ENCODE data around the gene PHKG2.

Gene PHKG2

DNA sequence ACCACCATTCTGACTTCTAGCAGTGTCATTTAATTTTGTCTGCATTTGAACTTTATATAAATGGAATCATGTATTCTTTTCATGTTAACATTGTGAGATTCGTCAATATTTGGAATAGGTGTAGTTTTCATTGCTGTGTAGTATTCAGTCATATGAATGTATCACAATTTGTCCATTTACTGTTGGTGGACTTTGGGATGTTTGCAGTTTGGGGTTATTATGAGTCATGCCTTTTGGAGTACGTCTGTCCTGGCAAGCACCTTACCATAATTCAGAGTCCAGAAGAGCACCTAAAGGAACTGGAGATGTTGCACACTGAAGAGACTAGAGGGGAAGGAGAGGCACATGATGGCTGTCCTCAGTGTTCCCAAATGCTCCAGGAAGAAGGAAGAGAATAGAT, 3.1 kb upstream of the PHKG2 start:
- Histone ChIP-seq H3K36me3 (ENCODE audit: control insufficient read depth, insufficient read depth, low read length) (peaks cover 54% of the 10 kb centered on the region), H3K4me1 (ENCODE audit: control insufficient read depth, insufficient read depth, low read length, poor library complexity, severe bottlenecking) (peaks cover 30% of the 10 kb centered on the region), H3K4me3 (ENCODE audit: extremely low read depth, insufficient read depth, low read length, poor library complexity, severe bottlenecking) (no peak overlapping the region), H3K9me3 (ENCODE audit: control insufficient read depth, low read length) (no peaks in the 10 kb centered on the region), H3K27ac (ENCODE audit: low read depth, low read length, severe bottlenecking) (no peak overlapping the region)
- 100% methylated on average over 1 of the region's 2 CpGs; no CpG with 5 or more reads in 1 of the 2 experiments for WGBS, 2 experiments (ENCODE audit: insufficient coverage in 2 of 2)

DNA sequence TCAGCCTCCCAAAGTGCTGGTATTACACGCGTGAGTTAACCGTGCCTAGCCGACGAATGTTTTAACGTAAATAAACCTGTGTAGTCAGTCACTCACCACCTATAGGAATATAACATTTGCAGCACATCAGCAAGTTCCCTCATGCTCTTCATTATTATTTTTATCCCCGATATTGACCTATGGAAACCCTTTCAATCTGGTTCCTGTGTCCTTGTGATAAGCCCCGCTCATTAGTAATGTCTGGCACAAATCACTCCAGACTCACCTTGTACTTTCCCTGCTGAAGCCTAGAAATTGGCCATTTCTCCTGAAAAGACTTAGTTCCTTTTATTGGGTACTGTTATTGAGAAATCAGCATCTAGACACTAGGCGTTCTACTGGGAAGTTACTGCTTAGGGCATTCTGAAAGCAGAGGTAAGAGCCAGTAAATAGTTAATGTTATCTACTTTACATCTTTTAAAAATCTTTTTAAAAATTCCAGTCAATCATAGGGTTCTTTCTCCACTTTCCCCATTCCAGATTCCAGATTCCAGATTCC, 1.5 kb upstream of the PHKG2 start:
- Histone ChIP-seq H3K36me3 (ENCODE audit: control insufficient read depth, insufficient read depth, low read length) (peaks cover 62% of the 10 kb centered on the region), H3K4me3 (ENCODE audit: extremely low read depth, insufficient read depth, low read length, poor library complexity, severe bottlenecking) (no peak overlapping the region), H3K4me1 (ENCODE audit: control insufficient read depth, insufficient read depth, low read length, poor library complexity, severe bottlenecking) (peaks cover 16% of the 10 kb centered on the region), H3K27ac (ENCODE audit: low read depth, low read length, severe bottlenecking) (no peak overlapping the region), H3K9me3 (ENCODE audit: control insufficient read depth, low read length) (no peaks in the 10 kb centered on the region)
- 97 to 100% methylated on average over 4 to 8 of the region's 9 CpGs for WGBS, 2 experiments (ENCODE audit: insufficient coverage in 2 of 2)

DNA sequence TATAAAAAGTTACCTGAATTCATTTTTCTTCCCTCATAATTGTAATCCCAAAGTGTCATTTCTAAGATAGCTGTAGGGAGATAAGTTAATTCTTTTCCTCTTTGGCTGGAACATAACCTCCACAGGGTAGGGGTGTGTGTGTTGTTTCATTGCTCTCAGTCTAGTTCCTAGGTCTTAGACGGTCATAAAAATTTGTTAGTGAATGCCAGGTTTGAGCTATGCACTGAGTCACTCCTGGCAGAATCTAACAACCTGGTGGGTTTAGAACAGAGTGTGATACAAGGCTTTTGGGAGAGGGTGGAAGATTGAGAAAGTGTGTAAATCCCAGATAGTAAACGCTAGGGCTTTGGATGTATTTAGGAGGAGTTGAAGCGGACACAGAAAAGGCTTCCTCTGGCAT, 894 bp upstream of the PHKG2 start:
- peaks cover 59% of the 10 kb centered on the region for H3K36me3 ChIP-seq (ENCODE audit: control insufficient read depth, insufficient read depth, low read length)
- H3K4me1 ChIP-seq (ENCODE audit: control insufficient read depth, insufficient read depth, low read length, poor library complexity, severe bottlenecking), result peaks cover 12% of the 10 kb centered on the region
- H3K9me3 ChIP-seq (ENCODE audit: control insufficient read depth, low read length), result no peaks in the 10 kb centered on the region
- 71 to 84% methylated on average over 3 of the region's 3 CpGs for WGBS, 2 experiments (ENCODE audit: insufficient coverage in 2 of 2)
- peak overlapping the region; percentile 78 for H3K27ac ChIP-seq (ENCODE audit: low read depth, low read length, severe bottlenecking)
- peak overlapping the region; percentile 59 for H3K4me3 ChIP-seq (ENCODE audit: extremely low read depth, insufficient read depth, low read length, poor library complexity, severe bottlenecking)

DNA sequence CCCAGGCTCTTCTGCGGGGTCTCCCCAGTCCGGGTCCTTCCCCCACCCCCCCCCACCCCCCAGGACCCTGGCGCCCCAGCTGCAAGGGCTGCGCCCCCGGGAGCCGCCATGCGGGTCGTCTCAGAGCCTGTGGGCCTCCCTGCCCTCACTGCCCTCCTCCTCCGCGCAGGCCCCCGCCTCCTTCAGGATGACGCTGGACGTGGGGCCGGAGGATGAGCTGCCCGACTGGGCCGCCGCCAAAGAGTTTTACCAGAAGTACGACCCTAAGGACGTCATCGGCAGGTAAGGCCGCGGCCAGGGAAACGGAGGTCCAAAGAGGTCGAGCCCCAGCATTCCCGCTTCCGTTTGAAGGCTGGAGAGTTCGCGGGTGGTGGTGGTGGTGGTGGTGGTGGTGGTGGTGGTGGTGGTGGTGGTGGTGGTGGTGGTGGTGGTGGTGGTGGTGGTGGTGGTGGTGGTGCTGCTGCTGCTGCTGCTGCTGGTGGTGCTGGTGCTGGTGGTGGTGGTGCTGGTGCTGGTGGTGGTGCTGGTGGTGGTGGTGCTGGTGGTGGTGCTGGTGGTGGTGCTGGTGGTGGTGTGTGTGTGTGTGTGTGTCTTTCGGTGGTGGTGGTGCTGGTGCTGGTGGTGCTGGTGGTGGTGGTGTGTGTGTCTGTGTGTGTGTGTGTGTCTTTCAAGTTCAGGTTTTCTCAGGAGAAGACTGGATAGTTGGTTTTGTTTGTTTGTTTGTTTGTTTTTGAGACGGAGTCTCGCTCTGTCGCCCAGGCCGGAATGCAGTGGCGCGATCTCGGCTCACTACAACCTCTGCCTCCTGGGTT, 615 bp downstream of the PHKG2 start:
- 14 to 33% methylated on average over 19 of the region's 36 CpGs for WGBS, 2 experiments (ENCODE audit: insufficient coverage in 2 of 2)
- Histone ChIP-seq H3K36me3 (ENCODE audit: control insufficient read depth, insufficient read depth, low read length) (peaks cover 61% of the 10 kb centered on the region), H3K9me3 (ENCODE audit: control insufficient read depth, low read length) (no peaks in the 10 kb centered on the region), H3K4me3 (ENCODE audit: extremely low read depth, insufficient read depth, low read length, poor library complexity, severe bottlenecking) (peak overlapping the region; percentile 59), H3K27ac (ENCODE audit: low read depth, low read length, severe bottlenecking) (peak overlapping the region; percentile 41), H3K4me1 (ENCODE audit: control insufficient read depth, insufficient read depth, low read length, poor library complexity, severe bottlenecking) (peaks cover 12% of the 10 kb centered on the region)

DNA sequence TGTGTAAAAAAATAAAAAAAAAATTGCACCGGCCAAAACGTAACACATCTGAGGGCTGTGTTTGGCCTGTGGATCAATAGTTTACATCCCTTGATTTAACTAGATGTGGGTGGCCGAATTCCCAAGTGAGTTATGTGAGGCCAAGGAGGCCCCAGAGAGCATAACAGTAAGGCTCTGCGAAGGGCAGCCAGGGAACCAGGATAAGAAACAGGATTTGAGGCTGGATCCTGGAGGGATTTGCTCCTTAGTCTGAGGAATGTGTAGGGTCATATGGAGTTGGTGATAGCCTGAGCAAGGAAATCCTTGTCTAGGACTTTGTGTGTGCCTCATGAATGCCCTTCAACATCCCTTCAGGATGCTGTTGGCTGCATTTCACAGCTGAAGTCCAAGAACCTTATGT, 2.0 kb downstream of the PHKG2 start:
- H3K36me3 ChIP-seq (ENCODE audit: control insufficient read depth, insufficient read depth, low read length), result peaks cover 61% of the 10 kb centered on the region
- WGBS, 2 experiments (ENCODE audit: insufficient coverage in 2 of 2), result 94 to 100% methylated on average over 4 of the region's 4 CpGs
- H3K9me3 ChIP-seq (ENCODE audit: control insufficient read depth, low read length), result no peaks in the 10 kb centered on the region
- H3K4me3 ChIP-seq (ENCODE audit: extremely low read depth, insufficient read depth, low read length, poor library complexity, severe bottlenecking), result no peak overlapping the region
- H3K27ac ChIP-seq (ENCODE audit: low read depth, low read length, severe bottlenecking), result no peak overlapping the region
- H3K4me1 ChIP-seq (ENCODE audit: control insufficient read depth, insufficient read depth, low read length, poor library complexity, severe bottlenecking), result peaks cover 12% of the 10 kb centered on the region

DNA sequence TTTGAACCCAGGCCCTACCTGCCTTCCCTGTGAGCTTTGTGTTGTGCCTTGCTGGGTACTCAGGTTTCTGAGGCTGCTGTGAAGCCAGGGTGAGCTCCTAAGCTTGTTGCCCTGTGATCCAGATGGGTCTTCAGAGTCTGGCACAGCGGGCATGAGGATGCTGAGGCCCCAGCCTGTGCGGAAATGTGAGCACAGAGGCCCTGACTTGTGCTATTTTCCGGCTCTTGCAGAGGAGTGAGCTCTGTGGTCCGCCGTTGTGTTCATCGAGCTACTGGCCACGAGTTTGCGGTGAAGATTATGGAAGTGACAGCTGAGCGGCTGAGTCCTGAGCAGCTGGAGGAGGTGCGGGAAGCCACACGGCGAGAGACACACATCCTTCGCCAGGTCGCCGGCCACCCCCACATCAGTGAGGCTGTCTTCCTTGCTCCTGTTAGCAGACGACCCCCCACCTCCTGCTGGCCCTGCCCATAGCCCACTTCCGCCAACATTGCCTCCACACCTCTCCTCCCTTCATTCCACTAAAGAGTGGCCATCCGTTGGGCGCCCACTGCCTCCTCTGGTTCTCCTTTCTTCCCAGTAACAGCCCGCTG, 2.7 kb downstream of the PHKG2 start:
- peaks cover 12% of the 10 kb centered on the region for H3K4me1 ChIP-seq (ENCODE audit: control insufficient read depth, insufficient read depth, low read length, poor library complexity, severe bottlenecking)
- H3K9me3 ChIP-seq (ENCODE audit: control insufficient read depth, low read length), result no peaks in the 10 kb centered on the region
- WGBS, 2 experiments (ENCODE audit: insufficient coverage in 2 of 2), result 92 to 96% methylated on average over 20 of the region's 20 CpGs
- H3K36me3 ChIP-seq (ENCODE audit: control insufficient read depth, insufficient read depth, low read length), result peaks cover 62% of the 10 kb centered on the region
- no peak overlapping the region for H3K27ac ChIP-seq (ENCODE audit: low read depth, low read length, severe bottlenecking)
- H3K4me3 ChIP-seq (ENCODE audit: extremely low read depth, insufficient read depth, low read length, poor library complexity, severe bottlenecking), result no peak overlapping the region

DNA sequence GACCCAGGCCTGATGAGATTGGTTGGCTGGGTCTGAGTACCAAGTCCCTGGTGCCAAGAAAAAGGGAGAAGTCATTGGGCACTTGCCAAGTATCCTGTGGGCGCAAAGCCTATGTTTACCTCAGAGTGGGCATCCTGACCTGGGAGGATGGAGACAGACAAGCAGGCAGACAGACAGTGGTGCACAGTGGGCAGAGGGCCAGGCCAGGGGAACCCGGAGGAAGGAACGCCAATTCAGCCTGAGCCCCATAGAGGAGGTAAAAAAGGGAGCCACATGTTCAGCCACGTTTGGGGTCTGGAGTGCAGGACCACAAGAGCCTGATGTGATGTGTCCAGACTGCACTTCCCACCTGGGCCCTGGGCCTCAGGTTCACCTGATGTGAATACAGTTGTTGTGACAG, 5.4 kb downstream of the PHKG2 start:
- H3K27ac ChIP-seq (ENCODE audit: low read depth, low read length, severe bottlenecking), result no peak overlapping the region
- peaks cover 73% of the 10 kb centered on the region for H3K36me3 ChIP-seq (ENCODE audit: control insufficient read depth, insufficient read depth, low read length)
- WGBS, 2 experiments (ENCODE audit: insufficient coverage in 2 of 2), result 95% methylated on average over 4 of the region's 4 CpGs
- H3K4me3 ChIP-seq (ENCODE audit: extremely low read depth, insufficient read depth, low read length, poor library complexity, severe bottlenecking), result no peak overlapping the region
- no peaks in the 10 kb centered on the region for H3K9me3 ChIP-seq (ENCODE audit: control insufficient read depth, low read length)
- peaks cover 6% of the 10 kb centered on the region for H3K4me1 ChIP-seq (ENCODE audit: control insufficient read depth, insufficient read depth, low read length, poor library complexity, severe bottlenecking)

DNA sequence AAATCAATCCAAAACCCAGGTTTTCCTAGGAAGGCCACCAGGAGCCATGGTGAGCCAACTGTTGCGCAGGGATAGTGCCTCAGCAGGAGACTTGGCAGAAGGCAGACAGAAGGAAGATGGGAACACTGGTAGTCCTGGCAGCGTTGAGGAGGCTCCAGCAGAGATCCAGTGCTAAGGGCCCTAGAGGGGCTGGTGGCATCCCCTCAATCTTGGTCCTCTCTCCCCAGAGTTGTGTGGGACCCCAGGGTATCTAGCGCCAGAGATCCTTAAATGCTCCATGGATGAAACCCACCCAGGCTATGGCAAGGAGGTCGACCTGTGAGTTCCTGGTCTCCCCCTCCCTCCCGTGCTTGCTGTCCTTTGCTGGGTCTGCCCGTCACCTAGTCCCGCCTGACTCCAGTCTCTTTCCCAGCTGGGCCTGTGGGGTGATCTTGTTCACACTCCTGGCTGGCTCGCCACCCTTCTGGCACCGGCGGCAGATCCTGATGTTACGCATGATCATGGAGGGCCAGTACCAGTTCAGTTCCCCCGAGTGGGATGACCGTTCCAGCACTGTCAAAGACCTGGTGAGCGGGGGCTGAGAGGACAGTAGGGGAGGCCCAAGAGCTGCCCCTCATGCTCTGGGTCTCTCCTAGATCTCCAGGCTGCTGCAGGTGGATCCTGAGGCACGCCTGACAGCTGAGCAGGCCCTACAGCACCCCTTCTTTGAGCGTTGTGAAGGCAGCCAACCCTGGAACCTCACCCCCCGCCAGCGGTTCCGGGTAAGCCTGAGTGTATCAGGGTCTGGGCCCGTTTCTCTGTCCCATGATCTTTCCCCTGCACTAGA, 7.9 kb downstream of the PHKG2 start:
- H3K9me3 ChIP-seq (ENCODE audit: control insufficient read depth, low read length), result no peaks in the 10 kb centered on the region
- H3K4me3 ChIP-seq (ENCODE audit: extremely low read depth, insufficient read depth, low read length, poor library complexity, severe bottlenecking), result no peak overlapping the region
- H3K36me3 ChIP-seq (ENCODE audit: control insufficient read depth, insufficient read depth, low read length), result peaks cover 72% of the 10 kb centered on the region
- no peak overlapping the region for H3K27ac ChIP-seq (ENCODE audit: low read depth, low read length, severe bottlenecking)
- peaks cover 2% of the 10 kb centered on the region for H3K4me1 ChIP-seq (ENCODE audit: control insufficient read depth, insufficient read depth, low read length, poor library complexity, severe bottlenecking)
- 96 to 97% methylated on average over 17 to 19 of the region's 20 CpGs for WGBS, 2 experiments (ENCODE audit: insufficient coverage in 2 of 2)

DNA sequence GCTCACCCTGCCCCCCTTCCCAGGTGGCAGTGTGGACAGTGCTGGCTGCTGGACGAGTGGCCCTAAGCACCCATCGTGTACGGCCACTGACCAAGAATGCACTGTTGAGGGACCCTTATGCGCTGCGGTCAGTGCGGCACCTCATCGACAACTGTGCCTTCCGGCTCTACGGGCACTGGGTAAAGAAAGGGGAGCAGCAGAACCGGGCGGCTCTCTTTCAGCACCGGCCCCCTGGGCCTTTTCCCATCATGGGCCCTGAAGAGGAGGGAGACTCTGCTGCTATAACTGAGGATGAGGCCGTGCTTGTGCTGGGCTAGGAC, 8.5 kb downstream of the PHKG2 start:
- no peaks in the 10 kb centered on the region for H3K9me3 ChIP-seq (ENCODE audit: control insufficient read depth, low read length)
- H3K4me3 ChIP-seq (ENCODE audit: extremely low read depth, insufficient read depth, low read length, poor library complexity, severe bottlenecking), result no peak overlapping the region
- peaks cover 67% of the 10 kb centered on the region for H3K36me3 ChIP-seq (ENCODE audit: control insufficient read depth, insufficient read depth, low read length)
- 91 to 99% methylated on average over 12 of the region's 13 CpGs for WGBS, 2 experiments (ENCODE audit: insufficient coverage in 2 of 2)
- no peak overlapping the region for H3K27ac ChIP-seq (ENCODE audit: low read depth, low read length, severe bottlenecking)
- peaks cover 2% of the 10 kb centered on the region for H3K4me1 ChIP-seq (ENCODE audit: control insufficient read depth, insufficient read depth, low read length, poor library complexity, severe bottlenecking)

DNA sequence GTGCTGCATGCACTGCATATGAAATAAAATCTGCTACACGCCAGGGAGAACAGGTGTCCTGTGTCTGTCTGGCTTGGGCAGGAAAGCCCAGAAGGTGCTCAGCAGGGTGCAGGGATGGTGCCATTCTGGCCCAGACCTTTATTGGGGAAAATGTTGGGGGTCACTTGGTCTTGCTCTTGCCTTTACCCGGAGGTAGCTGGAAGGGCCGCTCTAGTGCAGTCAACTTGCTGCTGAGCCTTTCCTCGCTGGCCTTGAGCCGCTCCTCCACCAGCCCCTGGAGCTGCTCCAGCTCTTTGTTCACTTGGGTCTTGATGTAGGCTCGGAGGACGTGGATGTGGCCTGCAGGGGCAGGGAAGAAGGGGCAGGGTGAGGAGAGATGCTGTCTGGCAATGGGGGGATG, 9.1 kb downstream of the PHKG2 start:
- H3K4me3 ChIP-seq (ENCODE audit: extremely low read depth, insufficient read depth, low read length, poor library complexity, severe bottlenecking), result no peak overlapping the region

More for the DNA sequence above, 9.1 kb downstream of the PHKG2 start:
- no peak overlapping the region for H3K27ac ChIP-seq (ENCODE audit: low read depth, low read length, severe bottlenecking)
- peaks cover 2% of the 10 kb centered on the region for H3K4me1 ChIP-seq (ENCODE audit: control insufficient read depth, insufficient read depth, low read length, poor library complexity, severe bottlenecking)
- H3K9me3 ChIP-seq (ENCODE audit: control insufficient read depth, low read length), result no peaks in the 10 kb centered on the region
- H3K36me3 ChIP-seq (ENCODE audit: control insufficient read depth, insufficient read depth, low read length), result peaks cover 64% of the 10 kb centered on the region
- WGBS, 2 experiments (ENCODE audit: insufficient coverage in 2 of 2), result 100% methylated on average over 4 to 7 of the region's 7 CpGs
